Mesendoderm (in vitro differentiated cells): ENCODE results near the gene SMARCA2.

Source experiments
- DNase-seq: peaks from one replicate; pipeline ENCODE4 v3.0.0; 2013
- H2AK5ac ChIP-seq: 2 replicates; pipeline ENCODE4 v1.6.1; 2013; ENCODE audit warnings: low read length, inconsistent platforms
- H2BK120ac ChIP-seq: 2 replicates; pipeline ENCODE4 v1.6.1; 2013; ENCODE audit warnings: low read depth, mild to moderate bottlenecking, low read length, moderate library complexity, mixed read lengths
- H2BK15ac ChIP-seq: replicated peaks from 2 replicates; pipeline ENCODE4 v1.6.1; 2013; ENCODE audit warnings: low read depth, mild to moderate bottlenecking, moderate library complexity
- H2BK5ac ChIP-seq: 2 replicates; pipeline ENCODE4 v1.6.1; 2013; ENCODE audit warnings: low read length, inconsistent platforms
- H3K18ac ChIP-seq: 2 replicates; pipeline ENCODE4 v1.6.1; 2013; ENCODE audit warnings: mild to moderate bottlenecking, low read length, mixed read lengths
- H3K23ac ChIP-seq: one replicate; pipeline ENCODE4 v1.6.1; 2013; ENCODE audit warnings: low read length
- H3K27ac ChIP-seq: 2 replicates; pipeline ENCODE4 v1.5.1; 2013; ENCODE audit warnings: low read depth, mild to moderate bottlenecking, inconsistent platforms, low read length, moderate library complexity
- H3K27me3 ChIP-seq: 2 replicates; pipeline ENCODE4 v1.6.1; 2013; ENCODE audit warnings: low read length, control low read depth, mild to moderate bottlenecking, inconsistent platforms; ENCODE audit not compliant: insufficient read depth, poor library complexity
- H3K36me3 ChIP-seq: 2 replicates; pipeline ENCODE4 v1.6.1; 2013; ENCODE audit warnings: low read length, inconsistent platforms; ENCODE audit not compliant: control insufficient read depth, insufficient read depth
- H3K4ac ChIP-seq: one replicate; pipeline ENCODE4 v1.6.1; 2013; ENCODE audit warnings: low read depth, mild to moderate bottlenecking, low read length, moderate library complexity
- H3K4me1 ChIP-seq: 2 replicates; pipeline ENCODE4 v1.6.1; 2013; ENCODE audit warnings: low read depth, low read length, inconsistent platforms; ENCODE audit not compliant: control insufficient read depth
- H3K4me2 ChIP-seq: 2 replicates; pipeline ENCODE4 v1.6.1; 2013; ENCODE audit warnings: low read length
- H3K4me3 ChIP-seq: 2 replicates; pipeline ENCODE4 v1.5.1; 2013; ENCODE audit warnings: mild to moderate bottlenecking, low read length
- H3K56ac ChIP-seq: one replicate; pipeline ENCODE4 v1.6.1; 2013; ENCODE audit warnings: low read length
- H3K79me1 ChIP-seq: 2 replicates; pipeline ENCODE4 v1.6.1; 2013; ENCODE audit warnings: low read length, inconsistent platforms
- H3K79me2 ChIP-seq: 2 replicates; pipeline ENCODE4 v1.6.1; 2013; ENCODE audit warnings: mild to moderate bottlenecking, low read length; ENCODE audit not compliant: control insufficient read depth, insufficient read depth
- H3K9ac ChIP-seq: 2 replicates; pipeline ENCODE4 v1.6.1; 2013; ENCODE audit warnings: low read length, inconsistent platforms
- H4K5ac ChIP-seq: one replicate; pipeline ENCODE4 v1.6.1; 2013; ENCODE audit warnings: low read length
- H4K8ac ChIP-seq: one replicate; pipeline ENCODE4 v1.6.1; 2013; ENCODE audit warnings: low read depth, mild to moderate bottlenecking, control low read depth, low read length, moderate library complexity
- WGBS: extraction: QIAGEN DNeasy Blood & Tissue Kit; methylation state at CpG from one replicate; pipeline ENCODE4 v1.1.7; 2013; ENCODE audit warnings: low lambda C conversion rate, missing lambda C conversion rate; ENCODE audit not compliant: insufficient coverage; ENCODE audit errors: extremely low coverage; 5-methylcytosine and 5-hydroxymethylcytosine counted together

SMARCA2 gene

DNA sequence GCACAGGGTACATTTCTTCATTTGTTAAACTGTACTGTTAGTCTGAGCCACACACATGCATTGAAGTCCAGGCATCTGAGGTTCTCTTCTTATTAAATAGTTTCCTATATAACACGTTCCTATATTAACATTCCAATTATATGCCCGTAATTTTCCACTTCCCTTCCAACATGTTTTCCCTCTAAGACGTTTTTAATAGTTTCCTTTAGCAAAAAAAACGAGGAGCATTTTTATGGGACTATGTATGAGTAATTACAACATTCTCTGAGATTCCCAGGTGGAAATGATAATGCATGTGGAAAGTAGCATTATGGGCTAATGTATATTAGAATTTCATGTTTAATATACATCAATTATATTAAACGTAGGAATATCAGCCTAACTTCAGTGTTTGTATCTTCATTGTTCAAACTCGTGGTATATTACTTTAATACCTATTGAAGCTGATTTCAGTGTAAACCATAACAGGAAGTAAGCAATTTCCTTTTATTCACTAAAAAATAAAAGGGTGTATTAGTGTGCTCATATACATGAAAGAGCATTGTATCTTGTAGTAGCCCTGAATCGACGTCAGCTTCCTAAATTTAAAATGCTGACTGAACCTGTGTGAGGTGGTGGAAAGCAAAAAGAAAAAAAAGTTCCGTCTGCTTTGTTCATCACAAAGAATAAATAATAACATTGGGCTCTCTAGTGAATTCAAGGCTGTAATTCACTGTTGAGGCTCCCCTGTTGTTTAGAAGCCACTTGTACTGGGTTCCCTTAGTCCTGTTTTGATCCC, 11.3 kb downstream of the SMARCA2 start:
- H3K9ac ChIP-seq = no peak overlapping the region
- H3K4me2 ChIP-seq = no peak overlapping the region
- H4K5ac ChIP-seq = no peak overlapping the region
- no peak overlapping the region for H4K8ac ChIP-seq
- H3K79me2 ChIP-seq = no peaks in the 10 kb centered on the region
- no peak overlapping the region for H2AK5ac ChIP-seq
- H3K27me3 ChIP-seq = no peaks in the 10 kb centered on the region
- H2BK120ac ChIP-seq = no peak overlapping the region
- no peaks in the 10 kb centered on the region for H3K4me1 ChIP-seq
- H2BK15ac ChIP-seq = no peak overlapping the region
- no peak overlapping the region for H3K27ac ChIP-seq
- no peak overlapping the region for H2BK5ac ChIP-seq
- DNase-seq = no peak
- no peaks in the 10 kb centered on the region for H3K79me1 ChIP-seq
- no peak overlapping the region for H3K23ac ChIP-seq
- no peaks in the 10 kb centered on the region for H3K36me3 ChIP-seq
- H3K4ac ChIP-seq = no peak overlapping the region
- no peak overlapping the region for H3K56ac ChIP-seq
- no peak overlapping the region for H3K18ac ChIP-seq
- H3K4me3 ChIP-seq = no peak overlapping the region
- 100% methylated on average over 3 of the region's 9 CpGs for WGBS

DNA sequence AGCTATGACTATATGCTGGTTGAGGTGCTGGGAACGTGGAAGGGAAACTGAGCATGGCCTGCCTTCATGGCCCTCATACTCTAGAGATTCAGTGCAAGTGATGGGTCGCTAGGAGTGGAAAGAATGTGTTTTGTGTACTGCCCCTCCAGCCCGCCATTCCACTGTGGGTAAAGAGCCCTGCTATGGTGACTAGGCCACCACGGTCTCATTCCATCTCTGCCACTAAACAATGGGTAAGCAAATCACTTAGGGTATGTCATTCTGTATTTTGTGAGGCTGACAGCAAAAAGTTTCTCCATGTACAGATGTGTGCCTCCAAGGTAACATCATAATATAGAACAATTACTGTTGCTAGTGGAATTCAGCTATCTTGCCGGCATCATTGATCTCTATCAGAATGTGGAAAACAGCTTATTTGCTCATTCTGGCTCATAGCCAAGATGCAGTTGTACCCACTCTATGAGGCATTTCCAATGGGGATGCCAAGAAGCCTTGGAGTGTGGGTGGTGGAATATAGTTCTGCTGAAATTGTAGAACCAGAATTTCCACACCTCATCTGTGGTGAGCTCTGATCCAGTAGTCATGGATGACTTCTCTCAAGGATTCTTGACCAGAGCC, 12.5 kb downstream of the SMARCA2 start:
- Histone ChIP-seq H3K18ac (no peak overlapping the region), H3K4ac (no peak overlapping the region), H3K56ac (no peak overlapping the region), H3K4me3 (no peak overlapping the region), H4K8ac (no peak overlapping the region), H3K4me2 (no peak overlapping the region), H3K36me3 (no peaks in the 10 kb centered on the region), H3K4me1 (no peaks in the 10 kb centered on the region), H3K79me2 (no peaks in the 10 kb centered on the region), H3K23ac (no peak overlapping the region), H3K27ac (no peak overlapping the region), H2AK5ac (no peak overlapping the region), H2BK120ac (no peak overlapping the region), H3K27me3 (no peaks in the 10 kb centered on the region), H3K9ac (no peak overlapping the region), H4K5ac (no peak overlapping the region), H3K79me1 (no peaks in the 10 kb centered on the region), H2BK15ac (no peak overlapping the region), H2BK5ac (no peak overlapping the region)
- WGBS = no CpG with 5 or more reads among the region's 5 CpGs
- no peak for DNase-seq

DNA sequence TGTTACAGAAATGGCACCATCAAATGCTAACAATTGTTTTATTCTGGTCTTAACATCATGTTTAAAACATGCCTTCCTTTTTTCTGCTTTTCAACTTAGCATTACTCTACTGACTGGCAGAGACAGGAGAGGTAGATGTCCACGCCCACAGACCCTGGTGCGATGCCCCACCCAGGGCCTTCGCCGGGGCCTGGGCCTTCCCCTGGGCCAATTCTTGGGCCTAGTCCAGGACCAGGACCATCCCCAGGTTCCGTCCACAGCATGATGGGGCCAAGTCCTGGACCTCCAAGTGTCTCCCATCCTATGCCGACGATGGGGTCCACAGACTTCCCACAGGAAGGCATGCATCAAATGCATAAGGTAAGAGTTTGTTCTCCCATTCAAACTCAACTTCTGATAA, 13.7 kb downstream of the SMARCA2 start:
- Histone ChIP-seq H4K5ac (no peak overlapping the region), H3K4me1 (no peaks in the 10 kb centered on the region), H3K4ac (no peak overlapping the region), H3K79me2 (no peaks in the 10 kb centered on the region), H2AK5ac (no peak overlapping the region), H3K18ac (no peak overlapping the region), H3K79me1 (no peaks in the 10 kb centered on the region), H2BK15ac (no peak overlapping the region), H3K36me3 (no peaks in the 10 kb centered on the region), H4K8ac (no peak overlapping the region), H3K9ac (no peak overlapping the region), H3K23ac (no peak overlapping the region), H3K4me2 (no peak overlapping the region), H3K27me3 (no peaks in the 10 kb centered on the region), H3K27ac (no peak overlapping the region), H3K4me3 (no peak overlapping the region), H2BK5ac (no peak overlapping the region), H3K56ac (no peak overlapping the region), H2BK120ac (no peak overlapping the region)
- no peak for DNase-seq
- WGBS = no CpG with 5 or more reads among the region's 7 CpGs

- no peaks in the 10 kb centered on the region for H3K79me2 ChIP-seq
- H3K56ac ChIP-seq = no peak overlapping the region
- no peaks in the 10 kb centered on the region for H3K4me1 ChIP-seq
- H3K4me3 ChIP-seq = no peak overlapping the region
- no CpG with 5 or more reads among the region's 2 CpGs for WGBS
- no peak overlapping the region for H4K5ac ChIP-seq
- no peak overlapping the region for H2BK15ac ChIP-seq
- no peaks in the 10 kb centered on the region for H3K36me3 ChIP-seq
- no peak overlapping the region for H3K4me2 ChIP-seq
- no peak overlapping the region for H4K8ac ChIP-seq
- no peaks in the 10 kb centered on the region for H3K79me1 ChIP-seq
- no peak for DNase-seq
- no peak overlapping the region for H2AK5ac ChIP-seq
- no peak overlapping the region for H3K9ac ChIP-seq
- no peak overlapping the region for H3K27ac ChIP-seq
- no peak overlapping the region for H3K18ac ChIP-seq
- no peak overlapping the region for H2BK120ac ChIP-seq
- H3K27me3 ChIP-seq = no peaks in the 10 kb centered on the region
- no peak overlapping the region for H2BK5ac ChIP-seq
- H3K4ac ChIP-seq = no peak overlapping the region
- H3K23ac ChIP-seq = no peak overlapping the region
These were observed 14.6 kb downstream of the SMARCA2 start for GRCh38 chr9:2029666-2030170.

DNA sequence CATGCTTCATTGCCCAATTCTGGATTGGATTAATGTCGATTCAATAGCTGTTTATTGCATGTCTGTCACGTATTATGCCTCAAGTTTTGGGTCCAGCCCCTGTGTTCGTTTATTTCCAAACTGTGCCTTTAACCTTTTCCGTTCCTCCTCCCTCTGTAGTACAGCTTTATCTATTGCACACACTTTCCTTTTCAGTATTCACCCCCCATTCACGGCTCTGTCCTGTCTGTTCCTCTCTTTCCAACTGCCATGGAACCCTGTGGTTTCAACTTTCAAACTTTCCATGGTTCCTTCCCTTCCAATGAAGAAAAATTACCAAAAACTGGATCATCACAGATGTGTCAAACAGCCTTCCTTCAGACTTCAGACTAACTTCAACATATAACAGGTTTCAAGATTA, 17.1 kb downstream of the SMARCA2 start:
- Histone ChIP-seq H4K8ac (no peak overlapping the region), H4K5ac (no peak overlapping the region), H3K79me1 (no peaks in the 10 kb centered on the region), H3K36me3 (no peaks in the 10 kb centered on the region), H3K4ac (no peak overlapping the region), H2BK15ac (no peak overlapping the region), H3K23ac (no peak overlapping the region), H3K79me2 (no peaks in the 10 kb centered on the region), H3K4me2 (no peak overlapping the region), H3K4me3 (no peak overlapping the region), H3K27me3 (no peaks in the 10 kb centered on the region), H3K18ac (no peak overlapping the region), H2BK120ac (no peak overlapping the region), H2AK5ac (no peak overlapping the region), H3K27ac (no peak overlapping the region), H3K56ac (no peak overlapping the region), H3K9ac (no peak overlapping the region), H3K4me1 (no peaks in the 10 kb centered on the region), H2BK5ac (no peak overlapping the region)
- no peak for DNase-seq
- no CpG with 5 or more reads among the region's 5 CpGs for WGBS
